HepG2 (cell line): ENCODE results near the gene NRSN2. TPM values are rescaled to one million over a fixed set of nuclear protein-coding genes. Genes with fewer than 3 reads are reported as not detected.

Experiments
- GABPA ChIP-seq, 2 experiments: IDR thresholded peaks; 2 replicates each; pipeline ENCODE4 v1.6.1; 2011 to 2016; ENCODE audit warnings: low read depth in 2 of 2, low read length in 1 of 2, missing biosample characterization in 1 of 2, missing genetic modification characterization in 1 of 2
- POLR2AphosphoS2 ChIP-seq: IDR thresholded peaks from 2 replicates; pipeline ENCODE4 v1.6.1; 2011; ENCODE audit warnings: low read depth, low read length, improper control_type of control experiment
- PRDM15 ChIP-seq: sonication (generic); formaldehyde crosslinking; IDR thresholded peaks from 2 replicates; pipeline ENCODE4 v1.4.0; 2020; ENCODE audit warnings: missing genetic modification reagents
- RFX3 ChIP-seq: IDR thresholded peaks from 2 replicates; pipeline ENCODE4 v1.6.1; 2016; ENCODE audit warnings: missing biosample characterization, missing genetic modification reagents
- SNAPC5 ChIP-seq: sonication (generic); formaldehyde crosslinking; IDR thresholded peaks from 2 replicates; pipeline ENCODE4 v1.8.1; 2023; ENCODE audit warnings: mild to moderate bottlenecking, missing genetic modification reagents, borderline replicate concordance
- THAP9 ChIP-seq: sonication (generic); formaldehyde crosslinking; IDR thresholded peaks from 2 replicates; pipeline ENCODE4; 2020; ENCODE audit warnings: missing genetic modification reagents, mild to moderate bottlenecking, borderline replicate concordance
- ZKSCAN8 ChIP-seq: IDR thresholded peaks from 2 replicates; pipeline ENCODE4 v1.6.1; 2016; ENCODE audit warnings: borderline replicate concordance, missing genetic modification reagents, missing compliant biosample characterization
- ZNF451 ChIP-seq: sonication (generic); formaldehyde crosslinking; IDR thresholded peaks from 2 replicates; pipeline ENCODE4 v1.5.0; 2020; ENCODE audit warnings: mild to moderate bottlenecking, missing genetic modification reagents
- ZNF639 ChIP-seq: conservative IDR thresholded peaks from 2 replicates; pipeline ENCODE4 v1.6.1; 2018; ENCODE audit warnings: missing genetic modification reagents
- ZNF687 ChIP-seq: sonication (generic); formaldehyde crosslinking; IDR thresholded peaks from 2 replicates; pipeline ENCODE4 v1.5.1; 2020; ENCODE audit warnings: mild to moderate bottlenecking, missing genetic modification reagents, moderate library complexity
- ZNF749 ChIP-seq: sonication (generic); formaldehyde crosslinking; IDR thresholded peaks from 2 replicates; pipeline ENCODE4 v1.8.0; 2022; ENCODE audit warnings: mild to moderate bottlenecking, missing genetic modification reagents, moderate library complexity, borderline replicate concordance
- ZNF761 ChIP-seq: sonication (generic); formaldehyde crosslinking; conservative IDR thresholded peaks from 2 replicates; pipeline ENCODE4 v1.4.0; 2020; ENCODE audit warnings: mild to moderate bottlenecking, missing genetic modification reagents
- polyA plus RNA-seq, 8 experiments: library from polyadenylated mRNA; depleted of rRNA in 3 of 8; stranded (reverse) in 7 of 8; unstranded in 1 of 8; fragments of >200 nt; fragmentation: Illumina TruSeq in 4 of 8; extraction: Trizol in 4 of 8; gene quantifications; 2 replicates each; pipeline versions ENCODE4 v1.2.1 to v1.2.3, GENCODE V29; 2011 to 2016; ENCODE audit warnings: low read depth in 4 of 8, missing spikeins in 1 of 8, mixed read lengths in 1 of 8; ENCODE audit not compliant: insufficient read depth in 1 of 8
- total RNA-seq, 5 experiments: library from RNA; depleted of rRNA; stranded (reverse); fragments of >200 nt; fragmentation: Illumina TruSeq; extraction: Trizol; gene quantifications; 2 replicates each; pipeline ENCODE4 v1.2.3, GENCODE V29; 2016; ENCODE audit warnings: low read depth in 1 of 5

Gene NRSN2
- total and polyA plus RNA-seq, 2 of the 13 experiments (the other 11 are each of a cell fraction or from before 2014, with no cell fraction given) = 32.3 to 49.4 TPM

GRCh38 chr20:327186-328026 is 19.5 kb upstream of the NRSN2 start (continued):
- TF ChIP-seq POLR2AphosphoS2 = peak; percentile 32; the same call in 1 of the 2 replicates
- TF ChIP-seq RFX3 (CRISPR knock-in tag) = no peak
- TF ChIP-seq GABPA (IDR thresholded peaks at IDR 0.05; ENCODE audit: low read depth, low read length) = no peak
- peak; percentile 74 for TF ChIP-seq GABPA (CRISPR knock-in tag; IDR thresholded peaks at IDR 0.05; ENCODE audit: low read depth)
- no peak for TF ChIP-seq ZNF451 (CRISPR knock-in tag)
- 0 out of 2 replicates have a peak, but pooled peaks have one; percentile 46 for TF ChIP-seq PRDM15 (CRISPR knock-in tag)
- no peak; the same call in 1 of the 2 replicates for TF ChIP-seq ZNF749 (CRISPR knock-in tag)
- no peak; the same call in 1 of the 2 replicates for TF ChIP-seq ZKSCAN8 (CRISPR knock-in tag)
- TF ChIP-seq ZNF687 (CRISPR knock-in tag) = peak; percentile 84
- peak; percentile 79; the same call in 1 of the 2 replicates for TF ChIP-seq ZNF639 (CRISPR knock-in tag)
- peak; percentile 86; the same call in 1 of the 2 replicates for TF ChIP-seq ZNF761
- TF ChIP-seq THAP9 (CRISPR knock-in tag) = peak; percentile 74
- TF ChIP-seq SNAPC5 = peak; percentile 84; the same call in 1 of the 2 replicates
